T follicular helper cell (primary cell): Measurements from ENCODE around the gene PRR16.

ENCODE experiments used
- DNase-seq: peaks from one replicate; pipeline ENCODE4 v3.0.0-alpha.2; 2020; ENCODE audit warnings: low read depth

PRR16 gene

GRCh38 chr5:120576588-120576987, 112.5 kb downstream of the PRR16 start:
- DNase-seq = no peak

GRCh38 chr5:120582635-120583034, 118.5 kb downstream of the PRR16 start:
- DNase-seq = no peak

- DNase-seq = no peak
These were observed 122.5 kb downstream of the PRR16 start for GRCh38 chr5:120586646-120587045.

- DNase-seq = no peak
These were observed 127.8 kb downstream of the PRR16 start for GRCh38 chr5:120591911-120592310.

GRCh38 chr5:120599576-120599975, 135.5 kb downstream of the PRR16 start:
- no peak for DNase-seq

- no peak for DNase-seq
These were observed 136.5 kb downstream of the PRR16 start for GRCh38 chr5:120600639-120601038.

GRCh38 chr5:120602033-120602432, 137.9 kb downstream of the PRR16 start:
- DNase-seq = no peak

GRCh38 chr5:120604884-120605283, 140.8 kb downstream of the PRR16 start:
- DNase-seq = no peak

GRCh38 chr5:120605325-120606079, 141.4 kb downstream of the PRR16 start:
- DNase-seq = no peak

GRCh38 chr5:120609570-120609969, 145.5 kb downstream of the PRR16 start:
- no peak for DNase-seq

- DNase-seq = no peak
These were observed 146.0 kb downstream of the PRR16 start for GRCh38 chr5:120610145-120610544.

GRCh38 chr5:120613729-120614128, 149.6 kb downstream of the PRR16 start:
- no peak for DNase-seq

GRCh38 chr5:120614531-120615180, 150.6 kb downstream of the PRR16 start:
- no peak for DNase-seq

GRCh38 chr5:120615967-120616645, 152.0 kb downstream of the PRR16 start:
- no peak for DNase-seq

- no peak for DNase-seq
These were observed 157.2 kb downstream of the PRR16 start for GRCh38 chr5:120621339-120621738.

GRCh38 chr5:120624021-120624563, 160.0 kb downstream of the PRR16 start:
- no peak for DNase-seq

GRCh38 chr5:120628156-120628555, 164.1 kb downstream of the PRR16 start:
- no peak for DNase-seq

- DNase-seq = no peak
These were observed 166.4 kb downstream of the PRR16 start for GRCh38 chr5:120630550-120630949.

GRCh38 chr5:120631611-120632010, 167.5 kb downstream of the PRR16 start:
- DNase-seq = no peak

- DNase-seq = no peak
These were observed 168.3 kb downstream of the PRR16 start for GRCh38 chr5:120632430-120632829.

- DNase-seq = no peak
These were observed 174.3 kb downstream of the PRR16 start for GRCh38 chr5:120638449-120638848.

GRCh38 chr5:120640778-120641177, 176.7 kb downstream of the PRR16 start:
- no peak for DNase-seq

GRCh38 chr5:120644516-120644915, 180.4 kb downstream of the PRR16 start:
- no peak for DNase-seq
